K562 (cell line): ENCODE data around the gene LRRC39. TPM values are rescaled to one million over a fixed set of nuclear protein-coding genes. Genes with fewer than 3 reads are reported as not detected.

ENCODE experiments used
- ERF ChIP-seq: fragments of 450-650 bp; formaldehyde crosslinking; IDR thresholded peaks from 2 replicates; pipeline ENCODE4 v1.4.0; 2020; ENCODE audit warnings: mild to moderate bottlenecking, mixed read lengths
- FOSL1 ChIP-seq: fragments of 200-800 bp; sonication (Bioruptor generic); conservative IDR thresholded peaks from 2 replicates; pipeline ENCODE4 v1.6.1; 2016; ENCODE audit warnings: missing genetic modification characterization, missing compliant biosample characterization
- FOXJ3 ChIP-seq: sonication (generic); formaldehyde crosslinking; IDR thresholded peaks from 2 replicates; pipeline ENCODE4 v1.4.0; 2020; ENCODE audit warnings: mild to moderate bottlenecking, missing genetic modification reagents
- GABPB2 ChIP-seq: fragments of 250-450 bp; sonication (Bioruptor Pico); conservative IDR thresholded peaks from 2 replicates; pipeline ENCODE4 v1.5.1; 2021; ENCODE audit warnings: mild to moderate bottlenecking
- SOX6 ChIP-seq: fragments of 450-650 bp; IDR thresholded peaks from 2 replicates; pipeline ENCODE4 v1.6.1; 2014; ENCODE audit warnings: mild to moderate bottlenecking
- SRSF1 ChIP-seq: fragments of 200-400 bp; formaldehyde crosslinking; IDR thresholded peaks from 2 replicates; pipeline ENCODE4 v1.6.1; 2017; ENCODE audit warnings: mild to moderate bottlenecking, low read depth, low read length, moderate library complexity
- TAF9B ChIP-seq: fragments of 450-650 bp; IDR thresholded peaks from 2 replicates; pipeline ENCODE4 v1.6.1; 2018; ENCODE audit warnings: mild to moderate bottlenecking; ENCODE audit not compliant: partially characterized antibody
- USF1 ChIP-seq: sonication (generic); formaldehyde crosslinking; IDR thresholded peaks from 2 replicates; pipeline ENCODE4 v1.9.0; 2022; ENCODE audit warnings: mild to moderate bottlenecking, missing genetic modification reagents
- ZNF146 ChIP-seq: IDR thresholded peaks from one replicate; pipeline ENCODE4 v1.6.1; 2018; ENCODE audit warnings: missing compliant biosample characterization; ENCODE audit not compliant: unreplicated experiment
- ZNF212 ChIP-seq: fragments of 450-650 bp; formaldehyde crosslinking; IDR thresholded peaks from 2 replicates; pipeline ENCODE4 v1.4.0; 2020; ENCODE audit warnings: mild to moderate bottlenecking
- ZNF324 ChIP-seq: fragments of 250-450 bp; sonication (Bioruptor Pico); IDR thresholded peaks from 2 replicates; pipeline ENCODE4 v1.4.0; 2020; ENCODE audit warnings: mild to moderate bottlenecking
- ZNF347 ChIP-seq: fragments of 450-650 bp; formaldehyde crosslinking; IDR thresholded peaks from 2 replicates; pipeline ENCODE4 v1.4.0; 2020; ENCODE audit warnings: low read depth, mild to moderate bottlenecking, moderate library complexity
- ZNF512 ChIP-seq: IDR thresholded peaks from 2 replicates; pipeline ENCODE4 v1.6.1; 2016; ENCODE audit warnings: missing genetic modification characterization, missing compliant biosample characterization
- ZNF589 ChIP-seq: fragments of 200-800 bp; sonication (Bioruptor generic); IDR thresholded peaks from 2 replicates; pipeline ENCODE4 v1.6.1; 2016; ENCODE audit warnings: low read depth, missing genetic modification characterization, missing compliant biosample characterization
- ZZZ3 ChIP-seq: fragments of 450-650 bp; IDR thresholded peaks from 2 replicates; pipeline ENCODE4 v1.6.1; 2016; ENCODE audit warnings: antibody characterized with exemption, mild to moderate bottlenecking, moderate library complexity
- polyA plus RNA-seq, 8 experiments: library from polyadenylated mRNA; depleted of rRNA in 4 of 8; stranded (reverse) in 5 of 8; unstranded in 3 of 8; fragments of >200 nt; fragmentation: Nextera tagmentation in 2 of 8; fragmentation: Illumina TruSeq in 1 of 8; extraction: Ambion mirVana in 2 of 8; extraction: Trizol in 1 of 8; gene quantifications; 2 replicates each; pipeline versions ENCODE4 v1.2.1 to v1.2.3, GENCODE V29; 2011 to 2014; ENCODE audit warnings: inconsistent platforms in 1 of 8, missing spikeins in 1 of 8
- total RNA-seq, 7 experiments: library from RNA; depleted of rRNA in 6 of 7; stranded (reverse); fragments of >200 nt in 6 of 7; fragmentation: Illumina TruSeq in 2 of 7; extraction: Trizol in 2 of 7; gene quantifications; 2 replicates each; pipeline versions ENCODE4 v1.2.1 to v1.2.3, GENCODE V29; 2011 to 2021; ENCODE audit warnings: low replicate concordance in 1 of 7
- TF ChIP-seq, protein P1 (sequence below): fragments of 450-650 bp; IDR thresholded peaks from 2 replicates; pipeline ENCODE4 v1.6.1; 2016
- TF ChIP-seq, protein P2 (sequence below), 3 experiments: fragments of 200-800 bp in 1 of 3; fragments of 250-450 bp in 1 of 3; fragments of 450-650 bp in 1 of 3; sonication (Bioruptor Pico) in 1 of 3; sonication (Bioruptor generic) in 1 of 3; formaldehyde crosslinking in 1 of 3; IDR thresholded peaks; 2 replicates each; pipeline versions ENCODE4 v1.6.1 to v1.8.0; 2016 to 2022; ENCODE audit warnings: mild to moderate bottlenecking in 2 of 3, missing genetic modification characterization in 2 of 3, missing compliant biosample characterization in 1 of 3, moderate library complexity in 1 of 3
- TF ChIP-seq, protein P3 (sequence below): fragments of 450-650 bp; formaldehyde crosslinking; IDR thresholded peaks from 2 replicates; pipeline ENCODE4 v1.4.0; 2022; ENCODE audit warnings: missing genetic modification characterization

LRRC39 gene
- total and polyA plus RNA-seq, 9 of the 15 experiments (the other 6 are each of a cell fraction or from before 2014, with no cell fraction given) = 1.00 to 3.1 (median 1.3) TPM

- TF ChIP-seq, protein P1, sequence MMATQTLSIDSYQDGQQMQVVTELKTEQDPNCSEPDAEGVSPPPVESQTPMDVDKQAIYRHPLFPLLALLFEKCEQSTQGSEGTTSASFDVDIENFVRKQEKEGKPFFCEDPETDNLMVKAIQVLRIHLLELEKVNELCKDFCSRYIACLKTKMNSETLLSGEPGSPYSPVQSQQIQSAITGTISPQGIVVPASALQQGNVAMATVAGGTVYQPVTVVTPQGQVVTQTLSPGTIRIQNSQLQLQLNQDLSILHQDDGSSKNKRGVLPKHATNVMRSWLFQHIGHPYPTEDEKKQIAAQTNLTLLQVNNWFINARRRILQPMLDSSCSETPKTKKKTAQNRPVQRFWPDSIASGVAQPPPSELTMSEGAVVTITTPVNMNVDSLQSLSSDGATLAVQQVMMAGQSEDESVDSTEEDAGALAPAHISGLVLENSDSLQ = peak; percentile 47; the same call in 1 of the 2 replicates
- TF ChIP-seq ZNF146 (CRISPR knock-in tag) (no peak), ZNF589 (0 out of 2 replicates have a peak, but pooled peaks have one; percentile 30), TAF9B (peak; percentile 73), ZZZ3 (no peak; the same call in 1 of the 2 replicates), ZNF347 (no peak), ERF (0 out of 2 replicates have a peak, but pooled peaks have one; percentile 12), FOSL1 (tag) (no peak), GABPB2 (no peak), FOXJ3 (CRISPR knock-in tag) (no peak), ZNF512 (tag) (no peak), SOX6 (peak; percentile 62), USF1 (CRISPR knock-in tag) (no peak), SRSF1 (no peak), ZNF324 (no peak), ZNF212 (CRISPR knock-in tag) (peak; percentile 11; the same call in 1 of the 2 replicates)
- TF ChIP-seq, protein P2, sequence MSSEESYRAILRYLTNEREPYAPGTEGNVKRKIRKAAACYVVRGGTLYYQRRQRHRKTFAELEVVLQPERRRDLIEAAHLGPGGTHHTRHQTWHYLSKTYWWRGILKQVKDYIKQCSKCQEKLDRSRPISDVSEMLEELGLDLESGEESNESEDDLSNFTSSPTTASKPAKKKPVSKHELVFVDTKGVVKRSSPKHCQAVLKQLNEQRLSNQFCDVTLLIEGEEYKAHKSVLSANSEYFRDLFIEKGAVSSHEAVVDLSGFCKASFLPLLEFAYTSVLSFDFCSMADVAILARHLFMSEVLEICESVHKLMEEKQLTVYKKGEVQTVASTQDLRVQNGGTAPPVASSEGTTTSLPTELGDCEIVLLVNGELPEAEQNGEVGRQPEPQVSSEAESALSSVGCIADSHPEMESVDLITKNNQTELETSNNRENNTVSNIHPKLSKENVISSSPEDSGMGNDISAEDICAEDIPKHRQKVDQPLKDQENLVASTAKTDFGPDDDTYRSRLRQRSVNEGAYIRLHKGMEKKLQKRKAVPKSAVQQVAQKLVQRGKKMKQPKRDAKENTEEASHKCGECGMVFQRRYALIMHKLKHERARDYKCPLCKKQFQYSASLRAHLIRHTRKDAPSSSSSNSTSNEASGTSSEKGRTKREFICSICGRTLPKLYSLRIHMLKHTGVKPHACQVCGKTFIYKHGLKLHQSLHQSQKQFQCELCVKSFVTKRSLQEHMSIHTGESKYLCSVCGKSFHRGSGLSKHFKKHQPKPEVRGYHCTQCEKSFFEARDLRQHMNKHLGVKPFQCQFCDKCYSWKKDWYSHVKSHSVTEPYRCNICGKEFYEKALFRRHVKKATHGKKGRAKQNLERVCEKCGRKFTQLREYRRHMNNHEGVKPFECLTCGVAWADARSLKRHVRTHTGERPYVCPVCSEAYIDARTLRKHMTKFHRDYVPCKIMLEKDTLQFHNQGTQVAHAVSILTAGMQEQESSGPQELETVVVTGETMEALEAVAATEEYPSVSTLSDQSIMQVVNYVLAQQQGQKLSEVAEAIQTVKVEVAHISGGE (CRISPR knock-in tag; IDR thresholded peaks at IDR 0.05) = peak in 1 of 3 experiments; percentile 94; a peak in 2 of 6 replicates
- TF ChIP-seq, protein P3, sequence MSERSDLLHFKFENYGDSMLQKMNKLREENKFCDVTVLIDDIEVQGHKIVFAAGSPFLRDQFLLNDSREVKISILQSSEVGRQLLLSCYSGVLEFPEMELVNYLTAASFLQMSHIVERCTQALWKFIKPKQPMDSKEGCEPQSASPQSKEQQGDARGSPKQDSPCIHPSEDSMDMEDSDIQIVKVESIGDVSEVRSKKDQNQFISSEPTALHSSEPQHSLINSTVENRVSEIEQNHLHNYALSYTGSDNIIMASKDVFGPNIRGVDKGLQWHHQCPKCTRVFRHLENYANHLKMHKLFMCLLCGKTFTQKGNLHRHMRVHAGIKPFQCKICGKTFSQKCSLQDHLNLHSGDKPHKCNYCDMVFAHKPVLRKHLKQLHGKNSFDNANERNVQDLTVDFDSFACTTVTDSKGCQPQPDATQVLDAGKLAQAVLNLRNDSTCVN = no peak
Observed at GRCh38 chr1:100132566-100133477, 45.2 kb downstream of the LRRC39 start, which contains the start of the genes SASS6 and TRMT13 (continued).
